K562 (cell line): ENCODE results near the gene GBX1. TPM values are rescaled to one million over a fixed set of nuclear protein-coding genes. Genes with fewer than 3 reads are reported as not detected.

ENCODE experiments used
- ATAC-seq: fragments of 200-7000 bp; cut with Tn5 transposase; 3 replicates; pipeline ENCODE4 v1.9.1; 2020; ENCODE audit warnings: moderate library complexity
- BruUV-seq: library from RNA; stranded (reverse); fragments of 400-500 nt; replicated peaks from 2 replicates; lab custom pipeline; 2021; lab: Mats Ljungman, UMichigan
- CTCF ChIA-PET: fragments of 300-600 bp; formaldehyde crosslinking; extraction: SDS; loops from one replicate; lab custom pipeline; 2021; ENCODE audit warnings: low intra/inter-chr PET ratio; lab: Yijun Ruan, JAX
- POLR2A ChIA-PET: fragments of 300-600, 350-650 bp; sonication (Branson Sonifier 250); formaldehyde crosslinking; extraction: SDS; loops from one replicate; lab custom pipeline; 2021; ENCODE audit warnings: antibody characterized with exemption, inconsistent platforms; lab: Yijun Ruan, JAX
- DNase-seq, 4 experiments: peaks; one replicate each; pipeline versions ENCODE4 v3.0.0 to v3.0.0-alpha.2; 2011 to 2018; ENCODE audit warnings: low spot score in 3 of 4, mixed read lengths in 3 of 4; ENCODE audit errors: extremely low read depth in 1 of 4
- FAIRE-seq: peaks from 2 replicates; lab custom pipeline; 2011; peaks lifted over from hg19 to GRCh38; lab: Jason Lieb, UNC
- H2AFZ ChIP-seq: 2 replicates; pipeline ENCODE4 v1.6.0; 2011; ENCODE audit warnings: low read depth, low read length, control low read depth, inconsistent platforms
- H3K27ac ChIP-seq: fragments of 200-600 bp; 3 replicates; pipeline ENCODE4 v1.8.0; 2011; ENCODE audit warnings: low read depth, mild to moderate bottlenecking, control low read depth, inconsistent platforms, low read length, moderate library complexity, mixed read lengths; ENCODE audit errors: extremely low read depth
- H3K27me3 ChIP-seq, 2 experiments: fragments of 300-600 bp in 1 of 2; 2 replicates in 1 of 2; 3 replicates in 1 of 2; pipeline versions ENCODE4 v1.6.0 to v1.8.0; 2011; ENCODE audit warnings: inconsistent platforms in 2 of 2, low read length in 2 of 2, mild to moderate bottlenecking in 1 of 2, mixed read lengths in 1 of 2, moderate library complexity in 1 of 2; ENCODE audit not compliant: control insufficient read depth in 2 of 2, insufficient read depth in 2 of 2
- H3K36me3 ChIP-seq: fragments of 300-600 bp; 3 replicates; pipeline ENCODE4 v1.8.0; 2011; ENCODE audit warnings: mild to moderate bottlenecking, low read length, inconsistent platforms; ENCODE audit not compliant: control insufficient read depth, insufficient read depth
- H3K4me1 ChIP-seq, 2 experiments: fragments of 200-600 bp in 1 of 2; replicated peaks in 1 of 2; 2 replicates in 1 of 2; 3 replicates in 1 of 2; pipeline versions ENCODE4 v1.5.1 to v1.8.0; 2011; ENCODE audit warnings: inconsistent platforms in 2 of 2, low read length in 2 of 2, mild to moderate bottlenecking in 1 of 2, mixed read lengths in 1 of 2, moderate library complexity in 1 of 2; ENCODE audit not compliant: control insufficient read depth in 2 of 2, insufficient read depth in 2 of 2
- H3K4me2 ChIP-seq: 2 replicates; pipeline ENCODE4 v1.6.1; 2011; ENCODE audit warnings: low read length, control low read depth, inconsistent platforms, mixed read lengths; ENCODE audit not compliant: insufficient read depth
- H3K4me3 ChIP-seq: fragments of 200-600 bp; sonication (generic), shearing (Covaris generic); 2 replicates; pipeline ENCODE4 v1.5.1; 2016; ENCODE audit warnings: control low read depth, inconsistent platforms
- H3K79me2 ChIP-seq: fragments of 200-600 bp; 3 replicates; pipeline ENCODE4 v1.8.0; 2011; ENCODE audit warnings: low read length, inconsistent platforms; ENCODE audit not compliant: control insufficient read depth, insufficient read depth
- H3K9ac ChIP-seq, 2 experiments: 2 replicates each; pipeline versions ENCODE4 v1.6.0 to v1.6.1; 2011; ENCODE audit warnings: low read depth in 2 of 2, low read length in 2 of 2, control low read depth in 1 of 2, inconsistent platforms in 1 of 2, mild to moderate bottlenecking in 1 of 2, mixed read lengths in 1 of 2; ENCODE audit not compliant: insufficient read depth in 1 of 2
- H3K9me1 ChIP-seq: one replicate; pipeline ENCODE4 v1.6.0; 2011; ENCODE audit warnings: inconsistent platforms, mild to moderate bottlenecking, low read length, moderate library complexity; ENCODE audit not compliant: control insufficient read depth, insufficient read depth
- H3K9me3 ChIP-seq: replicated peaks from 2 replicates; pipeline ENCODE4 v1.5.1; 2011; ENCODE audit warnings: low read depth, low read length, inconsistent platforms; ENCODE audit not compliant: control insufficient read depth, insufficient read depth
- H4K20me1 ChIP-seq: replicated peaks from 2 replicates; pipeline ENCODE4 v1.6.1; 2011; ENCODE audit warnings: low read length, inconsistent platforms, mixed read lengths; ENCODE audit not compliant: control insufficient read depth, insufficient read depth
- DIDO1 ChIP-seq: fragments of 450-650 bp; IDR thresholded peaks from 2 replicates; pipeline ENCODE4 v1.6.1; 2016; ENCODE audit warnings: low read depth, missing biosample characterization, missing genetic modification characterization
- ETS2 ChIP-seq: IDR thresholded peaks from 2 replicates; pipeline ENCODE4 v1.6.1; 2016; ENCODE audit warnings: borderline replicate concordance, missing genetic modification characterization, mild to moderate bottlenecking, moderate library complexity, missing compliant biosample characterization; ENCODE audit not compliant: poor library complexity, severe bottlenecking
- GABPA ChIP-seq: fragments of 200-800 bp; sonication (Bioruptor generic); conservative IDR thresholded peaks from 2 replicates; pipeline ENCODE4 v1.6.1; 2016; ENCODE audit warnings: low read depth, missing genetic modification characterization, missing compliant biosample characterization
- L3MBTL2 ChIP-seq: fragments of 450-650 bp; IDR thresholded peaks from 2 replicates; pipeline ENCODE4 v1.6.1; 2016; ENCODE audit warnings: mild to moderate bottlenecking, moderate library complexity
- LCOR ChIP-seq: sonication (generic); formaldehyde crosslinking; IDR thresholded peaks from 2 replicates; pipeline ENCODE4 v1.8.0; 2022; ENCODE audit warnings: mild to moderate bottlenecking, missing genetic modification reagents
- LEF1 ChIP-seq: fragments of 450-650 bp; IDR thresholded peaks from 2 replicates; pipeline ENCODE4 v1.6.1; 2016; ENCODE audit warnings: mild to moderate bottlenecking
- NFIC ChIP-seq: fragments of 450-650 bp; IDR thresholded peaks from 2 replicates; pipeline ENCODE4 v1.6.1; 2017; ENCODE audit warnings: mild to moderate bottlenecking, inconsistent platforms
- NR2C1 ChIP-seq, 2 experiments: fragments of 450-650 bp; IDR thresholded peaks; 2 replicates each; pipeline ENCODE4 v1.6.1; 2017; ENCODE audit warnings: mild to moderate bottlenecking in 2 of 2, antibody characterized with exemption in 1 of 2, inconsistent platforms in 1 of 2, missing compliant biosample characterization in 1 of 2, missing genetic modification characterization in 1 of 2
- PPARD ChIP-seq: fragments of 250-450 bp; sonication (Bioruptor Pico); IDR thresholded peaks from 2 replicates; pipeline ENCODE4 v1.8.0; 2022; ENCODE audit warnings: inconsistent platforms, mild to moderate bottlenecking, moderate library complexity
- ZNF239 ChIP-seq: fragments of 250-450 bp; sonication (Bioruptor Pico); IDR thresholded peaks from 2 replicates; pipeline ENCODE4 v1.4.0; 2020; ENCODE audit warnings: mild to moderate bottlenecking
- WGBS: fragments of 100-300 bp; shearing (Covaris generic); methylation state at CpG from one replicate; pipeline ENCODE4 v1.1.6; 2016; ENCODE audit warnings: low coverage, mixed read lengths; ENCODE audit not compliant: insufficient coverage; ENCODE audit errors: missing lambda C conversion rate; 5-methylcytosine and 5-hydroxymethylcytosine counted together
- in situ Hi-C: fragments of 300-500 bp; cut with MboI; formaldehyde crosslinking; loops from 4 replicates; pipeline ENCODE4 v1.15.0; 2018; ENCODE audit warnings: inconsistent platforms, mixed read lengths
- intact Hi-C: fragments of 100-400 bp; cut with micrococcal nuclease; formaldehyde crosslinking; loops from 2 replicates; pipeline ENCODE4 v1.14.2; 2022
- polyA plus RNA-seq, 8 experiments: library from polyadenylated mRNA; depleted of rRNA in 4 of 8; stranded (reverse) in 5 of 8; unstranded in 3 of 8; fragments of >200 nt; fragmentation: Nextera tagmentation in 2 of 8; fragmentation: Illumina TruSeq in 1 of 8; extraction: Ambion mirVana in 2 of 8; extraction: Trizol in 1 of 8; gene quantifications; 2 replicates each; pipeline versions ENCODE4 v1.2.1 to v1.2.3, GENCODE V29; 2011 to 2014; ENCODE audit warnings: inconsistent platforms in 1 of 8, missing spikeins in 1 of 8
- total RNA-seq, 7 experiments: library from RNA; depleted of rRNA in 6 of 7; stranded (reverse); fragments of >200 nt in 6 of 7; fragmentation: Illumina TruSeq in 2 of 7; extraction: Trizol in 2 of 7; gene quantifications; 2 replicates each; pipeline versions ENCODE4 v1.2.1 to v1.2.3, GENCODE V29; 2011 to 2021; ENCODE audit warnings: low replicate concordance in 1 of 7
- TF ChIP-seq, protein P1 (sequence below): fragments of 250-450 bp; sonication (Bioruptor Pico); IDR thresholded peaks from 2 replicates; pipeline ENCODE4 v1.5.0; 2021
- TF ChIP-seq, protein P2 (sequence below), 2 experiments: IDR thresholded peaks; 2 replicates each; pipeline ENCODE4 v1.6.1; 2011; ENCODE audit warnings: borderline replicate concordance in 1 of 2, control low read depth in 1 of 2, low read depth in 1 of 2, low read length in 1 of 2, mild to moderate bottlenecking in 1 of 2, mixed read lengths in 1 of 2, moderate library complexity in 1 of 2; ENCODE audit not compliant: insufficient read depth in 1 of 2, insufficient read length in 1 of 2, poor library complexity in 1 of 2, severe bottlenecking in 1 of 2; ENCODE audit errors: extremely low read depth in 1 of 2
- TF ChIP-seq, protein P3 (sequence below): sonication (generic); formaldehyde crosslinking; IDR thresholded peaks from 2 replicates; pipeline ENCODE4 v1.8.0; 2022; ENCODE audit warnings: missing genetic modification reagents, mild to moderate bottlenecking, moderate library complexity, borderline replicate concordance
- TF ChIP-seq, protein P4 (sequence below), 2 experiments: fragments of 150-350 bp in 1 of 2; IDR thresholded peaks; 2 replicates each; pipeline ENCODE4 v1.6.1; 2012 to 2016; ENCODE audit warnings: low read depth in 2 of 2, low read length in 2 of 2, mild to moderate bottlenecking in 1 of 2, moderate library complexity in 1 of 2

The GBX1 gene
- total and polyA plus RNA-seq, 9 of the 15 experiments (the other 6 are each of a cell fraction or from before 2014, with no cell fraction given): not detected

DNA sequence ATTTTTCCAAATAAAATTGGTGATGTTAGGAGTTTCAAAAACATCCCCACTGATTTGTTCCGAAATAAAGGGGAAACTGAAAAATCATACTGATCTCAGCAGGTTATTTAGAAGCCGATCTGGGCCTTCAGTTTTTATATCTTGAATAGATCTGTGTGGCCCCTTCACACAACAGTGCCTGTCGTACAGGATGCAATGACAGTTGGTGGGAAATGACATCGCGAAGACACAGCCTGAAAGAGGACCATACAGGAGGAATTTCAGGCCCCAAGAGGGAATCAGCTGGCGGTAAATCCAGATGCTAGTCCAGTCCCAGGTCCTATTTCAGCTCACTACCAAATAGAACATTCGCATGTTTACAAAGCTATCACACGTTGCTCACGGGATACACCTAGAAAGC is 39.8 kb upstream of the GBX1 start:
- peaks cover 15 to 19% of the 10 kb centered on the region in 2 experiments for H3K4me1 ChIP-seq
- ChIA-PET POLR2A (interaction anchor here (1.6 to 2.1 kb wide), 2 partner anchors 12 to 25 kb away, joined by 5 to 12 read pairs; no protein-coding TSS in a partner anchor), CTCF (no interaction called here)
- no peak for FAIRE-seq
- peak; percentile 4 for ATAC-seq
- no peak overlapping the region for H3K4me3 ChIP-seq
- H3K27ac ChIP-seq: no peak overlapping the region
- 8% methylated on average over 9 of the region's 9 CpGs for WGBS
- H3K36me3 ChIP-seq: peaks cover 4% of the 10 kb centered on the region; the same call in 1 of the 3 replicates
- no peaks in the 10 kb centered on the region for H3K79me2 ChIP-seq
- in situ Hi-C loops (no loop called here), intact Hi-C loops (loop anchor here (2.0 kb wide), 1 partner anchor 33 kb away; no protein-coding TSS in a partner anchor)
- no peak overlapping the region for H2AFZ ChIP-seq
- BruUV-seq: no TSS peak
- H3K9me1 ChIP-seq: no peaks in the 10 kb centered on the region
- DNase-seq: no peak
- H3K9ac ChIP-seq: no peak overlapping the region; a peak in 1 of 4 replicates
- H3K27me3 ChIP-seq: peaks cover 35 to 39% of the 10 kb centered on the region in 2 experiments; a peak in 4 of 5 replicates
- peaks cover 36% of the 10 kb centered on the region for H4K20me1 ChIP-seq
- H3K4me2 ChIP-seq: no peak overlapping the region
- H3K9me3 ChIP-seq: no peaks in the 10 kb centered on the region
- no peak for TF ChIP-seq ETS2 (tag)
- TF ChIP-seq, protein P1, sequence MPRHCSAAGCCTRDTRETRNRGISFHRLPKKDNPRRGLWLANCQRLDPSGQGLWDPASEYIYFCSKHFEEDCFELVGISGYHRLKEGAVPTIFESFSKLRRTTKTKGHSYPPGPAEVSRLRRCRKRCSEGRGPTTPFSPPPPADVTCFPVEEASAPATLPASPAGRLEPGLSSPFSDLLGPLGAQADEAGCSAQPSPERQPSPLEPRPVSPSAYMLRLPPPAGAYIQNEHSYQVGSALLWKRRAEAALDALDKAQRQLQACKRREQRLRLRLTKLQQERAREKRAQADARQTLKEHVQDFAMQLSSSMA (CRISPR knock-in tag): no peak
- no peak for TF ChIP-seq NFIC
- TF ChIP-seq, protein P2, sequence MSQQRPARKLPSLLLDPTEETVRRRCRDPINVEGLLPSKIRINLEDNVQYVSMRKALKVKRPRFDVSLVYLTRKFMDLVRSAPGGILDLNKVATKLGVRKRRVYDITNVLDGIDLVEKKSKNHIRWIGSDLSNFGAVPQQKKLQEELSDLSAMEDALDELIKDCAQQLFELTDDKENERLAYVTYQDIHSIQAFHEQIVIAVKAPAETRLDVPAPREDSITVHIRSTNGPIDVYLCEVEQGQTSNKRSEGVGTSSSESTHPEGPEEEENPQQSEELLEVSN (IDR thresholded peaks at IDR 0.05; ENCODE audit: borderline replicate concordance in 1 of 2, extremely low read depth in 1 of 2, insufficient read depth in 1 of 2, insufficient read length in 1 of 2, low read depth in 1 of 2, low read length in 1 of 2, poor library complexity in 1 of 2, severe bottlenecking in 1 of 2): peak in 1 of 2 experiments; percentile 25
- no peak for TF ChIP-seq PPARD (CRISPR knock-in tag)
- TF ChIP-seq, protein P3, sequence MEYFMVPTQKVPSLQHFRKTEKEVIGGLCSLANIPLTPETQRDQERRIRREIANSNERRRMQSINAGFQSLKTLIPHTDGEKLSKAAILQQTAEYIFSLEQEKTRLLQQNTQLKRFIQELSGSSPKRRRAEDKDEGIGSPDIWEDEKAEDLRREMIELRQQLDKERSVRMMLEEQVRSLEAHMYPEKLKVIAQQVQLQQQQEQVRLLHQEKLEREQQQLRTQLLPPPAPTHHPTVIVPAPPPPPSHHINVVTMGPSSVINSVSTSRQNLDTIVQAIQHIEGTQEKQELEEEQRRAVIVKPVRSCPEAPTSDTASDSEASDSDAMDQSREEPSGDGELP (CRISPR knock-in tag): 0 out of 2 replicates have a peak, but pooled peaks have one; percentile 11
- TF ChIP-seq DIDO1: no peak
- 0 out of 2 replicates have a peak, but pooled peaks have one; percentile 31 for TF ChIP-seq GABPA (tag)
- TF ChIP-seq, protein P4, sequence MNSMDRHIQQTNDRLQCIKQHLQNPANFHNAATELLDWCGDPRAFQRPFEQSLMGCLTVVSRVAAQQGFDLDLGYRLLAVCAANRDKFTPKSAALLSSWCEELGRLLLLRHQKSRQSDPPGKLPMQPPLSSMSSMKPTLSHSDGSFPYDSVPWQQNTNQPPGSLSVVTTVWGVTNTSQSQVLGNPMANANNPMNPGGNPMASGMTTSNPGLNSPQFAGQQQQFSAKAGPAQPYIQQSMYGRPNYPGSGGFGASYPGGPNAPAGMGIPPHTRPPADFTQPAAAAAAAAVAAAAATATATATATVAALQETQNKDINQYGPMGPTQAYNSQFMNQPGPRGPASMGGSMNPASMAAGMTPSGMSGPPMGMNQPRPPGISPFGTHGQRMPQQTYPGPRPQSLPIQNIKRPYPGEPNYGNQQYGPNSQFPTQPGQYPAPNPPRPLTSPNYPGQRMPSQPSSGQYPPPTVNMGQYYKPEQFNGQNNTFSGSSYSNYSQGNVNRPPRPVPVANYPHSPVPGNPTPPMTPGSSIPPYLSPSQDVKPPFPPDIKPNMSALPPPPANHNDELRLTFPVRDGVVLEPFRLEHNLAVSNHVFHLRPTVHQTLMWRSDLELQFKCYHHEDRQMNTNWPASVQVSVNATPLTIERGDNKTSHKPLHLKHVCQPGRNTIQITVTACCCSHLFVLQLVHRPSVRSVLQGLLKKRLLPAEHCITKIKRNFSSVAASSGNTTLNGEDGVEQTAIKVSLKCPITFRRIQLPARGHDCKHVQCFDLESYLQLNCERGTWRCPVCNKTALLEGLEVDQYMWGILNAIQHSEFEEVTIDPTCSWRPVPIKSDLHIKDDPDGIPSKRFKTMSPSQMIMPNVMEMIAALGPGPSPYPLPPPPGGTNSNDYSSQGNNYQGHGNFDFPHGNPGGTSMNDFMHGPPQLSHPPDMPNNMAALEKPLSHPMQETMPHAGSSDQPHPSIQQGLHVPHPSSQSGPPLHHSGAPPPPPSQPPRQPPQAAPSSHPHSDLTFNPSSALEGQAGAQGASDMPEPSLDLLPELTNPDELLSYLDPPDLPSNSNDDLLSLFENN (IDR thresholded peaks at IDR 0.05; ENCODE audit: low read depth in 2 of 2, low read length in 2 of 2): 0 out of 4 replicates have a peak, but pooled peaks of 1 of the 2 experiments have one; percentile 1
- TF ChIP-seq LCOR (CRISPR knock-in tag): 0 out of 2 replicates have a peak, but pooled peaks have one; percentile 7
- TF ChIP-seq ZNF239 (CRISPR knock-in tag): peak; percentile 27; the same call in 1 of the 2 replicates
- 0 out of 2 replicates have a peak, but pooled peaks have one; percentile 35 for TF ChIP-seq L3MBTL2
- TF ChIP-seq LEF1: 0 out of 2 replicates have a peak, but pooled peaks have one; percentile 4
- TF ChIP-seq NR2C1 (IDR thresholded peaks at IDR 0.05): no peak
- no peak for TF ChIP-seq NR2C1 (tag; IDR thresholded peaks at IDR 0.05)
